ENCODE measurements around the gene M1AP.

- no peak for TF ChIP-seq EZH2 (IDR thresholded peaks at IDR 0.05)
- no peak for TF ChIP-seq CTCF (IDR thresholded peaks at IDR 0.05)
Observed at GRCh38 chr2:74524005-74524404, 124.1 kb downstream of the M1AP start.

Measured in neural progenitor cell (in vitro differentiated cells).